Measurements from ENCODE around the gene OR2A25. TPM values are rescaled to one million over a fixed set of nuclear protein-coding genes. Genes with fewer than 3 reads are reported as not detected.

OR2A25 gene, protein sequence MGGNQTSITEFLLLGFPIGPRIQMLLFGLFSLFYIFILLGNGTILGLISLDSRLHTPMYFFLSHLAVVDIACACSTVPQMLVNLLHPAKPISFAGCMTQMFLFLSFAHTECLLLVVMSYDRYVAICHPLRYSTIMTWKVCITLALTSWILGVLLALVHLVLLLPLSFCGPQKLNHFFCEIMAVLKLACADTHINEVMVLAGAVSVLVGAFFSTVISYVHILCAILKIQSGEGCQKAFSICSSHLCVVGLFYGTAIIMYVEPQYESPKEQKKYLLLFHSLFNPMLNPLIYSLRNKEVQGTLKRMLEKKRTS
- polyA plus RNA-seq, result not detected in 2 replicates
- polyA minus RNA-seq, result not detected in 2 replicates

DNA sequence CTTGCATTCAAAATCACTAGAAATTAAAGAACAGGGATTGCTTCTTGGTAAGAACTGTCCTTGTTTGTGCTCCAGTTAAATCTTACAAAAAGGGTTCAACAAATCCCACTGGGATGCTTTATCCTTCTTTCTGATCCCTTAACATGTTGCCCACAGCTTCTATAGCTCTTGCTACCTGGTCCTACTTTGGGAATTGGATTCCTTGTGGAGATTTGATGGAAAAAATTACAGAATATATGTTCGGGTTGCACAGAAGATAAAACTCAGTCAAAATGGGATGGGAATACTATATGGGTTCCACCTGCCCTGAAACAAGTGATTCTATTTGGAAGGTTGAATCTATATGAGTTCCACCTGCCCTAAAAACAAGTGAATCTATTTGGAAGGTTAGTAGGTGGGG is at the start of gene OR2A25:
OR2A25 (plus strand) TSS at position 301 of the 400 bp plus-strand sequence. CDS start 4,409 bp downstream, outside the sequence.
- Histone ChIP-seq H3K9me3 (ENCODE audit: low read length) (no peaks in the 10 kb centered on the region), H3K9me2 (ENCODE audit: insufficient read depth, low read length) (no peaks in the 10 kb centered on the region), H3K79me2 (replicated peaks; ENCODE audit: insufficient read depth, low read length) (no peaks in the 10 kb centered on the region), H3F3A (ENCODE audit: insufficient read depth, low read length, poor library complexity, severe bottlenecking) (no peaks in the 10 kb centered on the region), H3K36me3 (ENCODE audit: insufficient read depth, low read length) (no peaks in the 10 kb centered on the region), H3K9ac (ENCODE audit: low read length) (no peak within 1 kb of the TSS), H3K4me3 (ENCODE audit: low read length) (no peak within 1 kb of the TSS), H3K27me3 (ENCODE audit: insufficient read depth, low read depth, low read length) (no peaks in the 10 kb centered on the region), H4K20me1 (ENCODE audit: insufficient read depth) (no peaks in the 10 kb centered on the region), H2AFZ (ENCODE audit: low read depth, low read length) (no peak within 1 kb of the TSS), H3K27ac (ENCODE audit: low read length) (no peak within 1 kb of the TSS), H3K4me2 (ENCODE audit: low read length) (no peak within 1 kb of the TSS)
- TF ChIP-seq SMC3 (conservative IDR thresholded peaks at IDR 0.05; ENCODE audit: poor library complexity), result no peak
- no peak for TF ChIP-seq TAF1 (IDR thresholded peaks at IDR 0.05; ENCODE audit: low read depth)
- no peak for TF ChIP-seq EP300 (conservative IDR thresholded peaks at IDR 0.05; ENCODE audit: poor library complexity, severe bottlenecking)
- TF ChIP-seq, protein P1, sequence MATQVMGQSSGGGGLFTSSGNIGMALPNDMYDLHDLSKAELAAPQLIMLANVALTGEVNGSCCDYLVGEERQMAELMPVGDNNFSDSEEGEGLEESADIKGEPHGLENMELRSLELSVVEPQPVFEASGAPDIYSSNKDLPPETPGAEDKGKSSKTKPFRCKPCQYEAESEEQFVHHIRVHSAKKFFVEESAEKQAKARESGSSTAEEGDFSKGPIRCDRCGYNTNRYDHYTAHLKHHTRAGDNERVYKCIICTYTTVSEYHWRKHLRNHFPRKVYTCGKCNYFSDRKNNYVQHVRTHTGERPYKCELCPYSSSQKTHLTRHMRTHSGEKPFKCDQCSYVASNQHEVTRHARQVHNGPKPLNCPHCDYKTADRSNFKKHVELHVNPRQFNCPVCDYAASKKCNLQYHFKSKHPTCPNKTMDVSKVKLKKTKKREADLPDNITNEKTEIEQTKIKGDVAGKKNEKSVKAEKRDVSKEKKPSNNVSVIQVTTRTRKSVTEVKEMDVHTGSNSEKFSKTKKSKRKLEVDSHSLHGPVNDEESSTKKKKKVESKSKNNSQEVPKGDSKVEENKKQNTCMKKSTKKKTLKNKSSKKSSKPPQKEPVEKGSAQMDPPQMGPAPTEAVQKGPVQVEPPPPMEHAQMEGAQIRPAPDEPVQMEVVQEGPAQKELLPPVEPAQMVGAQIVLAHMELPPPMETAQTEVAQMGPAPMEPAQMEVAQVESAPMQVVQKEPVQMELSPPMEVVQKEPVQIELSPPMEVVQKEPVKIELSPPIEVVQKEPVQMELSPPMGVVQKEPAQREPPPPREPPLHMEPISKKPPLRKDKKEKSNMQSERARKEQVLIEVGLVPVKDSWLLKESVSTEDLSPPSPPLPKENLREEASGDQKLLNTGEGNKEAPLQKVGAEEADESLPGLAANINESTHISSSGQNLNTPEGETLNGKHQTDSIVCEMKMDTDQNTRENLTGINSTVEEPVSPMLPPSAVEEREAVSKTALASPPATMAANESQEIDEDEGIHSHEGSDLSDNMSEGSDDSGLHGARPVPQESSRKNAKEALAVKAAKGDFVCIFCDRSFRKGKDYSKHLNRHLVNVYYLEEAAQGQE (IDR thresholded peaks at IDR 0.05; ENCODE audit: borderline replicate concordance), result no peak
- TF ChIP-seq RAD21 (conservative IDR thresholded peaks at IDR 0.05), result no peak
- TF ChIP-seq MXI1 (conservative IDR thresholded peaks at IDR 0.05; ENCODE audit: poor library complexity, severe bottlenecking), result no peak
- no peak for TF ChIP-seq POLR2AphosphoS5 (IDR thresholded peaks at IDR 0.05)
- TF ChIP-seq EZH2 (IDR thresholded peaks at IDR 0.05; ENCODE audit: borderline replicate concordance, insufficient read depth, low read length, poor library complexity, severe bottlenecking), result no peak
- no peak for TF ChIP-seq CTCF (IDR thresholded peaks at IDR 0.05; ENCODE audit: poor library complexity, severe bottlenecking)

- Histone ChIP-seq H3K4me3 (ENCODE audit: low read length) (no peak overlapping the region), H3K9ac (ENCODE audit: low read length) (no peak overlapping the region), H3F3A (ENCODE audit: insufficient read depth, low read length, poor library complexity, severe bottlenecking) (no peaks in the 10 kb centered on the region), H2AFZ (ENCODE audit: low read depth, low read length) (no peak overlapping the region), H3K9me3 (ENCODE audit: low read length) (no peaks in the 10 kb centered on the region), H3K79me2 (replicated peaks; ENCODE audit: insufficient read depth, low read length) (no peaks in the 10 kb centered on the region), H3K36me3 (ENCODE audit: insufficient read depth, low read length) (no peaks in the 10 kb centered on the region), H3K27ac (ENCODE audit: low read length) (no peak overlapping the region), H3K4me2 (ENCODE audit: low read length) (no peak overlapping the region), H3K9me2 (ENCODE audit: insufficient read depth, low read length) (no peaks in the 10 kb centered on the region), H4K20me1 (ENCODE audit: insufficient read depth) (no peaks in the 10 kb centered on the region), H3K27me3 (ENCODE audit: insufficient read depth, low read depth, low read length) (no peaks in the 10 kb centered on the region)
- TF ChIP-seq, protein P1 (IDR thresholded peaks at IDR 0.05; ENCODE audit: borderline replicate concordance), result no peak
- TF ChIP-seq POLR2AphosphoS5 (IDR thresholded peaks at IDR 0.05) (no peak), EP300 (conservative IDR thresholded peaks at IDR 0.05; ENCODE audit: poor library complexity, severe bottlenecking) (no peak), SMC3 (conservative IDR thresholded peaks at IDR 0.05; ENCODE audit: poor library complexity) (no peak), TAF1 (IDR thresholded peaks at IDR 0.05; ENCODE audit: low read depth) (no peak), CTCF (IDR thresholded peaks at IDR 0.05; ENCODE audit: poor library complexity, severe bottlenecking) (no peak), RAD21 (conservative IDR thresholded peaks at IDR 0.05) (no peak)
Measured at GRCh38 chr7:144020340-144020739, 49.3 kb upstream of the OR2A25 start.

All from neural cell (in vitro differentiated cells).